22Rv1 (cell line): Measurements from ENCODE around the gene NFKBIA.
A peak's percentile ranks its signal among the peaks of the same experiment; 100 is the strongest.

Source experiments
- CTCF ChIP-seq: fragments of 450-650 bp; IDR thresholded peaks from 2 replicates; pipeline ENCODE4 v1.5.1; 2017; ENCODE audit warnings: mild to moderate bottlenecking
- ZFX ChIP-seq: fragments of 450-650 bp; IDR thresholded peaks from 2 replicates; pipeline ENCODE4 v1.6.1; 2017; ENCODE audit warnings: antibody characterized with exemption, borderline replicate concordance

GRCh38 chr14:35438910-35439713, 34.6 kb upstream of the NFKBIA start:
- TF ChIP-seq CTCF: peak; percentile 81
- TF ChIP-seq ZFX: no peak
